OCI-LY3 (cell line): ENCODE measurements around the gene CD151.

Experiments
- H2AFZ ChIP-seq: fragments of 200-600, 300-600 bp; shearing (Covaris generic); 2 replicates; pipeline ENCODE4 v1.6.0; 2014; ENCODE audit warnings: antibody characterized with exemption, low read depth, low read length
- H3K27ac ChIP-seq: fragments of 200-600, 300-600 bp; sonication (generic); 2 replicates; pipeline ENCODE4 v1.5.1; 2014; ENCODE audit warnings: mild to moderate bottlenecking, low read length, moderate library complexity, mixed read lengths
- H3K27me3 ChIP-seq: fragments of 200-600, 300-600 bp; sonication (generic); 2 replicates; pipeline ENCODE4 v1.6.1; 2014; ENCODE audit warnings: low read depth, low read length, mixed read lengths
- H3K36me3 ChIP-seq: fragments of 200-600, 300-600 bp; sonication (generic); replicated peaks from 2 replicates; pipeline ENCODE3; 2014; ENCODE audit warnings: low read depth, low read length, mixed read lengths
- H3K4me1 ChIP-seq: fragments of 300-600, 200-600 bp; sonication (generic); 2 replicates; pipeline ENCODE4 v1.6.1; 2014; ENCODE audit warnings: low read length, mixed read lengths
- H3K4me2 ChIP-seq: fragments of 200-600, 300-600 bp; sonication (generic); 2 replicates; pipeline ENCODE4 v1.6.1; 2014; ENCODE audit warnings: low read length, mixed read lengths
- H3K4me3 ChIP-seq: fragments of 300-600, 200-600 bp; sonication (generic); 2 replicates; pipeline ENCODE4 v1.5.1; 2014; ENCODE audit warnings: antibody characterized with exemption, mild to moderate bottlenecking, low read length, moderate library complexity
- H3K79me2 ChIP-seq: fragments of 300-600, 200-600 bp; shearing (Covaris generic); 2 replicates; pipeline ENCODE4 v1.6.1; 2014; ENCODE audit warnings: mild to moderate bottlenecking, low read length, mixed read lengths
- H3K9ac ChIP-seq: fragments of 300-600, 200-600 bp; shearing (Covaris generic); 2 replicates; pipeline ENCODE4 v1.6.0; 2014; ENCODE audit warnings: mild to moderate bottlenecking, low read length, moderate library complexity
- H3K9me3 ChIP-seq: fragments of 200-600, 300-600 bp; shearing (Covaris generic); 2 replicates; pipeline ENCODE4 v1.6.1; 2014; ENCODE audit warnings: low read length, mixed read lengths; ENCODE audit not compliant: insufficient read depth
- H4K20me1 ChIP-seq: fragments of 200-600, 300-600 bp; sonication (generic); 2 replicates; pipeline ENCODE4 v1.6.1; 2016; ENCODE audit warnings: low read length, mixed read lengths; ENCODE audit not compliant: insufficient read depth
- EZH2phosphoT487 ChIP-seq: fragments of 200-600 bp; shearing (Covaris generic); IDR thresholded peaks from 2 replicates; pipeline ENCODE4 v1.6.1; 2018; ENCODE audit warnings: antibody characterized with exemption, mixed run types, low read depth
- TF ChIP-seq, protein P1 (sequence below): fragments of 200-600, 300-600 bp; sonication (generic); IDR thresholded peaks from 2 replicates; pipeline ENCODE4 v1.5.1; 2014; ENCODE audit warnings: antibody characterized with exemption, low read length, low read depth

Gene CD151

GRCh38 chr11:795634-796564 is 36.9 kb upstream of the CD151 start:
- Histone ChIP-seq H3K9ac (peak overlapping the region; percentile 90), H3K9me3 (no peaks in the 10 kb centered on the region), H3K27me3 (no peaks in the 10 kb centered on the region), H4K20me1 (peaks cover 6% of the 10 kb centered on the region; the same call in 1 of the 2 replicates), H3K79me2 (peaks cover 34% of the 10 kb centered on the region), H3K4me2 (peak overlapping the region; percentile 98), H3K4me3 (peak overlapping the region; percentile 92), H2AFZ (no peak overlapping the region), H3K36me3 (peaks cover 3% of the 10 kb centered on the region), H3K4me1 (peaks cover 14% of the 10 kb centered on the region), H3K27ac (peak overlapping the region; percentile 78)
- TF ChIP-seq, protein P1, sequence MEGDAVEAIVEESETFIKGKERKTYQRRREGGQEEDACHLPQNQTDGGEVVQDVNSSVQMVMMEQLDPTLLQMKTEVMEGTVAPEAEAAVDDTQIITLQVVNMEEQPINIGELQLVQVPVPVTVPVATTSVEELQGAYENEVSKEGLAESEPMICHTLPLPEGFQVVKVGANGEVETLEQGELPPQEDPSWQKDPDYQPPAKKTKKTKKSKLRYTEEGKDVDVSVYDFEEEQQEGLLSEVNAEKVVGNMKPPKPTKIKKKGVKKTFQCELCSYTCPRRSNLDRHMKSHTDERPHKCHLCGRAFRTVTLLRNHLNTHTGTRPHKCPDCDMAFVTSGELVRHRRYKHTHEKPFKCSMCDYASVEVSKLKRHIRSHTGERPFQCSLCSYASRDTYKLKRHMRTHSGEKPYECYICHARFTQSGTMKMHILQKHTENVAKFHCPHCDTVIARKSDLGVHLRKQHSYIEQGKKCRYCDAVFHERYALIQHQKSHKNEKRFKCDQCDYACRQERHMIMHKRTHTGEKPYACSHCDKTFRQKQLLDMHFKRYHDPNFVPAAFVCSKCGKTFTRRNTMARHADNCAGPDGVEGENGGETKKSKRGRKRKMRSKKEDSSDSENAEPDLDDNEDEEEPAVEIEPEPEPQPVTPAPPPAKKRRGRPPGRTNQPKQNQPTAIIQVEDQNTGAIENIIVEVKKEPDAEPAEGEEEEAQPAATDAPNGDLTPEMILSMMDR, result no peak
- no peak for TF ChIP-seq EZH2phosphoT487

- H3K27me3 ChIP-seq, result no peaks in the 10 kb centered on the region
- no peaks in the 10 kb centered on the region for H3K9me3 ChIP-seq
- H2AFZ ChIP-seq, result no peak overlapping the region
- H3K9ac ChIP-seq, result peak overlapping the region; percentile 90
- peak overlapping the region; percentile 98 for H3K4me2 ChIP-seq
- H3K36me3 ChIP-seq, result peaks cover 3% of the 10 kb centered on the region
- H3K4me1 ChIP-seq, result peaks cover 14% of the 10 kb centered on the region
- peaks cover 34% of the 10 kb centered on the region for H3K79me2 ChIP-seq
- peak overlapping the region; percentile 92 for H3K4me3 ChIP-seq
- peaks cover 4% of the 10 kb centered on the region; the same call in 1 of the 2 replicates for H4K20me1 ChIP-seq
- TF ChIP-seq, protein P1, result no peak
- no peak for TF ChIP-seq EZH2phosphoT487
- H3K27ac ChIP-seq, result peak overlapping the region; percentile 78
These were observed 36.0 kb upstream of the CD151 start for GRCh38 chr11:796565-797295.

DNA sequence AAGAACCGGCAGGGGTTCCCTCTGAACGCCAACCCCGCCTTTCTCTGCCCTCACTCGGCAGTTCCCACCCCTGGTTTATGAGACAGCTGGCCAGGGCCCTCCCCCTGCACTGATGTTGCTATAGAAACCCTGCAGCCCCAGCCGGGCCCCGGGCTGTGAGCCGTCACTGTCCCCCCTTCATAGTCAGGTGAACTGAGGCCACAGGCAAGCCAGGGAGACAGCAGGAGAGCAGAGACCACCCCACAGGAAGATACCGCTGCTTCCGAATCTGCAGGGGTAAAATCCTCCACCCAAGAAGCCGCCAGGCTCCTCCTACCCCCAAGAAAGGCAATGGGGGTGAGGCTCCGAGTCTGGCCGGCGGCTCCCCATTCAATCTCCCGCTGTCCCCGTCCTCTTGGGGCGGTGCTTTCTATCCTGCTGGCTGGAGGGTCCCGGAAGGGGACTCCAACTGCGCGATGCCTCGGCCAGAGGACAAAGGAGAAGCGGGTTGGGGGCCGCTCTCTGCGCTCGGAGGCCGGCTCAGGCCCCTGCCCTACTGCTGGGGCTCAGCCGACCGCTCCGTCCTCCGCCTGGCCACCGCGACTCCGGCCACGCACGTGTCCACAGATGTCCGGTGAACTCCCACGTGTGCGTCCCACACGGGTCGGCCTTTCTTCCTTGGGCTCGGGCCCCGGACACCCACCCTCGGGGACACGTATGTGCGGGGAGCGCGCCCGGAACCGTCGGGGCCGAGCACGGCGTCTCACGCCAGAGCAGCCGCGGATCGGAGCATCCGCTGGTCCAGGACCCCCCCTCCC is 35.3 kb upstream of the CD151 start:
- H3K4me1 ChIP-seq, result peaks cover 14% of the 10 kb centered on the region
- H3K27ac ChIP-seq, result peak overlapping the region; percentile 78
- TF ChIP-seq, protein P1, result no peak
- TF ChIP-seq EZH2phosphoT487, result no peak
- H3K27me3 ChIP-seq, result no peaks in the 10 kb centered on the region
- H3K79me2 ChIP-seq, result peaks cover 34% of the 10 kb centered on the region
- H3K9me3 ChIP-seq, result no peaks in the 10 kb centered on the region
- peaks cover 4% of the 10 kb centered on the region; the same call in 1 of the 2 replicates for H4K20me1 ChIP-seq
- peak overlapping the region; percentile 90 for H3K9ac ChIP-seq
- H3K4me3 ChIP-seq, result peak overlapping the region; percentile 92
- H3K4me2 ChIP-seq, result peak overlapping the region; percentile 98
- peak overlapping the region; percentile 58; the same call in 1 of the 2 replicates for H2AFZ ChIP-seq
- no peaks in the 10 kb centered on the region for H3K36me3 ChIP-seq
